NT2/D1 (cell line): ENCODE results near the gene YY1AP1.
"Not testable (repeated sequence)": the region's sequence is repeated elsewhere in the genome, so short reads cannot be mapped to it uniquely, and the experiment has no call there.

Experiments used
- DNase-seq: peaks from one replicate; pipeline ENCODE4 v3.0.0-alpha.2; 2011; ENCODE audit warnings: low read depth, low spot score
- H3K27me3 ChIP-seq: 2 replicates; pipeline ENCODE4 v1.6.0; 2011; ENCODE audit warnings: mild to moderate bottlenecking; ENCODE audit not compliant: insufficient read length, insufficient read depth
- H3K36me3 ChIP-seq: 2 replicates; pipeline ENCODE4 v1.6.1; 2011; ENCODE audit warnings: mild to moderate bottlenecking, low read length, mixed read lengths; ENCODE audit not compliant: insufficient read depth, insufficient read length
- H3K4me1 ChIP-seq: 2 replicates; pipeline ENCODE4 v1.5.1; 2011; ENCODE audit not compliant: insufficient read depth, insufficient read length
- H3K4me3 ChIP-seq: 2 replicates; pipeline ENCODE4 v1.5.1; 2011; ENCODE audit warnings: low read depth; ENCODE audit not compliant: insufficient read length
- H3K9ac ChIP-seq: 2 replicates; pipeline ENCODE4 v1.6.0; 2011; ENCODE audit warnings: low read depth; ENCODE audit not compliant: insufficient read length
- H3K9me3 ChIP-seq: 2 replicates; pipeline ENCODE4 v1.5.1; 2011; ENCODE audit warnings: mild to moderate bottlenecking, low read length; ENCODE audit not compliant: insufficient read depth
- SUZ12 ChIP-seq: IDR thresholded peaks from 2 replicates; pipeline ENCODE4 v1.6.1; 2011; ENCODE audit not compliant: insufficient read length, insufficient read depth; ENCODE audit errors: extremely low read depth
- YY1 ChIP-seq: IDR thresholded peaks from 2 replicates; pipeline ENCODE4 v1.6.1; 2011; ENCODE audit not compliant: insufficient read length, insufficient read depth
- ZNF274 ChIP-seq: IDR thresholded peaks from 2 replicates; pipeline ENCODE4 v1.6.1; 2011; ENCODE audit warnings: mild to moderate bottlenecking, low read depth, low read length

YY1AP1 gene, protein sequence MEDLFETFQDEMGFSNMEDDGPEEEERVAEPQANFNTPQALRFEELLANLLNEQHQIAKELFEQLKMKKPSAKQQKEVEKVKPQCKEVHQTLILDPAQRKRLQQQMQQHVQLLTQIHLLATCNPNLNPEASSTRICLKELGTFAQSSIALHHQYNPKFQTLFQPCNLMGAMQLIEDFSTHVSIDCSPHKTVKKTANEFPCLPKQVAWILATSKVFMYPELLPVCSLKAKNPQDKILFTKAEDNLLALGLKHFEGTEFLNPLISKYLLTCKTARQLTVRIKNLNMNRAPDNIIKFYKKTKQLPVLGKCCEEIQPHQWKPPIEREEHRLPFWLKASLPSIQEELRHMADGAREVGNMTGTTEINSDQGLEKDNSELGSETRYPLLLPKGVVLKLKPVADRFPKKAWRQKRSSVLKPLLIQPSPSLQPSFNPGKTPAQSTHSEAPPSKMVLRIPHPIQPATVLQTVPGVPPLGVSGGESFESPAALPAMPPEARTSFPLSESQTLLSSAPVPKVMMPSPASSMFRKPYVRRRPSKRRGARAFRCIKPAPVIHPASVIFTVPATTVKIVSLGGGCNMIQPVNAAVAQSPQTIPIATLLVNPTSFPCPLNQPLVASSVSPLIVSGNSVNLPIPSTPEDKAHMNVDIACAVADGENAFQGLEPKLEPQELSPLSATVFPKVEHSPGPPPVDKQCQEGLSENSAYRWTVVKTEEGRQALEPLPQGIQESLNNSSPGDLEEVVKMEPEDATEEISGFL

DNA sequence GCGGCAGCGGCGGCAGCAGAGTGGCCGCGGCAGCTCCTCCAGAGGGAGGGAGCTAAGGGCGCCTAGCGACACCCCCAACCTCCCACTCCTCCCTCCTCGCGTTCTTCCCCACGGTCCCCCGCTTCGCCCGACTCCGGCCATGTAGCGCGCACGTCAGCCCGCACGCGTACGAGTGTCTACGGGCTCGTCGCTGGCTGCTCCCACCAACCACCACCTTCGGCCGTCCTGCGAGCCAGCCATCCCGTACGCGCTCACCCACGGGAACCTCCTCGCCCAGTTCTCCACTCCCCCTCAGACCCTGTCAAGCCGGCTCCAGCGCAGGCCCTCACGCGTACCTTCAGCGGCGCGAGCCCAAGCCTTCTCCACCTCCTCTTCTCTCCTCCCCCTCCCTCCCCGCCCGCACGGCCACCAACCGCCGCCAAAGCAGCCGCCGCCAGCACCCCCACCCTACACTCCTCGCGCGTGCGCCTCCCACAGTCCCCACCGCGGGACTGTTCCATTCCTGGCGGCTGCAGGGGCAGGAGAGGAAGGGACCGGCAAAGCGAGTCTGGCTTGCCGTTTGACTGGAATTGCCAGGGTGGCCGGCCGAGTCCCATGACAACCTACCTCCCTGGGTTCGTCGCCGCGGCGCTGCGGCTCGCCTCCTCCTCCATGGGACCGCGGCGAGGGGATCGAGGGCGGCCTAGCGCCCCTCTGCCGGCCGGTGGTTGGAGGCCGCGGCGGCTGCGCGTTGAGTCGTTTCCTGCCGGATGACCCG is at the start of gene YY1AP1:
YY1AP1 (minus strand) TSS at position 451 of the 757 bp plus-strand sequence. CDS start 8,338 bp downstream, outside the sequence.
- no peak for TF ChIP-seq ZNF274
- no peak for TF ChIP-seq YY1
- no peak for TF ChIP-seq SUZ12
- peaks cover 18% of the 10 kb centered on the region for H3K9me3 ChIP-seq
- H3K9ac ChIP-seq: peak within 1 kb of the TSS; percentile 100
- no peaks in the 10 kb centered on the region for H3K27me3 ChIP-seq
- H3K36me3 ChIP-seq: peaks cover 36% of the 10 kb centered on the region
- peak; percentile 81 for DNase-seq
- peak within 1 kb of the TSS; percentile 86 for H3K4me3 ChIP-seq
- no peaks in the 10 kb centered on the region for H3K4me1 ChIP-seq

DNA sequence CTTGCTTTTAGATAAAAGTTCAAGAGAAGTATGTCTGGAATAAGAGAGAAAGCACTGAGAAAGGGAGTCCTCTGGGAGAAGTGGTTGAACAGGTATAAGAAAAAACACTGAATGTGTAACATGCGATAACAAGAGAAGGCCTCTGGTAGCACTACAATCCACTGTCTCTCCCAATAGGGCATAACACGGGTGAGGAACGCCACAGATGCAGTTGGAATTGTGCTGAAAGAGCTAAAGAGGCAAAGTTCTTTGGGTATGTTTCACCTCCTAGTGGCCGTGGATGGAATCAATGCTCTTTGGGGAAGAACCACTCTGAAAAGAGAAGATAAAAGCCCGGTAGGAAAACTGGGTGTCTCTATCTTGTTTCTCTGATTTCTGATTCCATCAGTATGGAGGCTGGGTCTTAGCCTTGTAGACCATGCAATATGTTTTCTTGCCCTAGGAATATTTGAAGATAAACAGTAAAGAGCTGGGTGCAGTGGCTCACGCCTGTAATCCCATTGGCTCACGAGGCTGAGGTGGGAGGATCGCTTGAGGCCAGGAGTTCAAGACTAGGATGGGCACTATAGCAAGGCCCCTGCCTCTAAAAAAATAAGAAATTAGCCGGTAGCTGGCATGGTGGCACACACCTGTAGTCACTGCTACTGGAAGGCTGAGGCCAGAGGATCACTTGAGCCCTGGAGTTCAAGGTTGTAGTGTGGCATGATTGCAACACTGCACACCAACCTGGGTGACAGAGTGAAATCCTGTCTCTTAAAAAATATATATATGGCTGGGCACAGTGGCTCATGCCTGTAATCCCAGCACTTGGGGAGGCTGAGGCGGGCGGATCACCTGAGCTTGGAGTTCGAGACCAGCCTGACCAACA is 40.7 kb upstream of the YY1AP1 start:
- Histone ChIP-seq H3K4me3 (no peak overlapping the region), H3K4me1 (no peaks in the 10 kb centered on the region), H3K9me3 (no peaks in the 10 kb centered on the region), H3K27me3 (no peaks in the 10 kb centered on the region), H3K9ac (no peak overlapping the region), H3K36me3 (peaks cover 82% of the 10 kb centered on the region)
- DNase-seq: peak; percentile 61
- TF ChIP-seq YY1: no peak
- TF ChIP-seq ZNF274: no peak

DNA sequence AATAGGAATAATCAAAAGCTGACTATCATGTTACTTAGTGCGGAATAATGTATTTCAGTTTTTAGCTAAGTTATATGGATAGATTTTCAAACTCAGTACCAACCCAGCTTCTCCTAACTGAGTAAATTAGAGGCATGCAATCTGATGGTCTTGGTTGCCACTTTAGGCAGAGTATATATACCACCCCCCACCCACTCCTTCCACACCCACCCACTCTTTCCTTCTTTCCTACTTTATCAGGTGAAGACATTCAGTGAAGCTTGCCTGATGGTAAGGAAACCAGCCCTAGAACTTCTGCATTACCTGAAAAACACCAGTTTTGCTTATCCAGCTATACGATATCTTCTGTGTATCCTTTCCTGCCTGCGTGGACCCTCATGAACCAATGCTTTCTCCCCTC is 36.6 kb upstream of the YY1AP1 start:
- H3K36me3 ChIP-seq: peaks cover 80% of the 10 kb centered on the region
- no peak overlapping the region for H3K9ac ChIP-seq
- TF ChIP-seq YY1: no peak
- TF ChIP-seq SUZ12: no peak
- TF ChIP-seq ZNF274: no peak
- H3K4me3 ChIP-seq: no peak overlapping the region
- H3K27me3 ChIP-seq: no peaks in the 10 kb centered on the region
- no peaks in the 10 kb centered on the region for H3K4me1 ChIP-seq
- DNase-seq: no peak
- no peaks in the 10 kb centered on the region for H3K9me3 ChIP-seq

DNA sequence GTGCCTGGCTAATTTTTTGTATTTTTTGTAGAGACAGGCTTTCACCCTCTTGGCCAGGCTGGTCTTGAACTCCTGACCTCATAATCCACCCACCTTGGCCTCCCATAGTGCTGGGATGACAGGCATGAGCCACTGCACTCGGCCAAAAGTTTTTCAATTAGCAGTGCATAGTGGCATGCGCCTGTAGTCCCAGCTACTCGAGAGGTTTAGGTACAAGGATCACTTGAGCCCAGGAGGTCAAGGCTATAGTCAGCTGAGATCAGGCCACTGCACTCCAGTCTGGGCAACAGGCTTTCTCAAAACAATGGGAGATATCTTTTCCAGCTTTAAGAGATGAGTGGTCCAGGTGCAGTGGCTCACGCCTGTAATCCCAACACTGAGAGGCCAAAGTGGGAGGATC is 31.1 kb upstream of the YY1AP1 start:
- H3K9ac ChIP-seq: no peak overlapping the region
- no peaks in the 10 kb centered on the region for H3K27me3 ChIP-seq
- no peaks in the 10 kb centered on the region for H3K4me1 ChIP-seq
- H3K36me3 ChIP-seq: peaks cover 80% of the 10 kb centered on the region
- TF ChIP-seq SUZ12 (no peak), ZNF274 (no peak), YY1 (no peak)
- no peak overlapping the region for H3K4me3 ChIP-seq
- DNase-seq: no peak
- no peaks in the 10 kb centered on the region for H3K9me3 ChIP-seq

DNA sequence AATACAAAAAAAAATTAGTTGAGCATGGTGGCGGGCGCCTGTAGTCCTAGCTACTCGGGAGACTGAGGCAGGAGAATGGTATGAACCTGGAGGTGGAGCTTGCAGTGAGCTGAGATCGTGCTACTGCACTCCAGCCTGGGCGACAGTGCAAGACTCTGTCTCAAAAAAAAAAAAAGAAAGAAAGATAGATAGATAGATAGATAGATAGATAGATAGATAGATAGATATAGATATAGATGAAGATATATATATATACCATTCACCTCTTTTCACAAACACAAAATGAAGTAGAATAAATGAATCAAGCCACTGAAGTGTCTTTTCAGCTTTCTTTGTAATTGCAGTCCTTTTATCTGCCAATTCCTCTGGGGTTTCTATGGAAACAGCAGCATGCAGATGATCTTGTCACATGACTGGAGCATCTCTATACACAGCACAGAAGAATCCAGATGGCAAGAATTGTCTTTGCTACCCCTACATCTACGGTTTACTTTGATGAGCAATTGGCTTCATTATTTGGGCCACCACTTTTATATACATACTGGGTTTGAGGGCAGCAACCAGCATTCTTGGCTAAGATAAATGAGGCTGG is 30.0 kb upstream of the YY1AP1 start:
- not testable (repeated sequence) for H3K9ac ChIP-seq, H3K9me3 ChIP-seq, DNase-seq, H3K4me1 ChIP-seq, H3K4me3 ChIP-seq, H3K27me3 ChIP-seq
- H3K36me3 ChIP-seq: peaks cover 80% of the 10 kb centered on the region

DNA sequence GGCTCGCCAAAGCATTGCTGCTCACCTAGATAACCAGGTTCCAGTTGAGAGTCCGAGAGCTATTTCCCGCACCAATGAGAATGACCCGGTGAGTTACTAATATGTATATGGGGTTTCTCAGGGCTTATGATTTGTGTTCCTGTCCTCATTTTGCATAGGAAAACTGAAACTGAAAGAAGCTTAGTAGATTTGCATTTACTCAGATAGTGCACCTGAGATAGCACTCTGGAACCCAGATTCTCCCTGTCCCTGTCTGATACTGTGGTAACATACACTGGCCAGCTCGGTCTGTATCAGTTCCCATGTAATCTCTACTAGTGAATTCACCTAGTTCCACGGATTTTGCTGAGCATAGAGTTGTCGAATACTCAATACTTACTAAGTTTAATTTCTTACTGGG is 28.5 kb upstream of the YY1AP1 start:
- Histone ChIP-seq H3K36me3 (peaks cover 78% of the 10 kb centered on the region), H3K9me3 (no peaks in the 10 kb centered on the region), H3K27me3 (no peaks in the 10 kb centered on the region), H3K9ac (no peak overlapping the region), H3K4me3 (no peak overlapping the region), H3K4me1 (no peaks in the 10 kb centered on the region)
- TF ChIP-seq ZNF274: no peak
- TF ChIP-seq YY1: no peak
- no peak for TF ChIP-seq SUZ12
- DNase-seq: no peak
